SIG-M5 (cell line): ENCODE measurements around the gene THG1L.
"Not testable (repeated sequence)": the region's sequence is repeated elsewhere in the genome, so short reads cannot be mapped to it uniquely, and the experiment has no call there.

Experiments used
- DNase-seq: peaks from one replicate; lab custom pipeline; 2025; lab: John Stamatoyannopoulos, UW

The THG1L gene

GRCh38 chr5:157731272-157732129 lies at the start of gene THG1L:
Gene THG1L (plus strand): TSS chr5:157731420. CDS start chr5:157731441, 21 bp downstream.
- DNase-seq = peak; percentile 80

- no peak for DNase-seq
Measured at GRCh38 chr5:157682257-157682656, 49.0 kb upstream of the THG1L start.

- not testable (repeated sequence) for DNase-seq
Measured at GRCh38 chr5:157686276-157687197, 44.7 kb upstream of the THG1L start.

- DNase-seq = no peak
Measured at GRCh38 chr5:157687198-157687554, 44.0 kb upstream of the THG1L start.

DNA sequence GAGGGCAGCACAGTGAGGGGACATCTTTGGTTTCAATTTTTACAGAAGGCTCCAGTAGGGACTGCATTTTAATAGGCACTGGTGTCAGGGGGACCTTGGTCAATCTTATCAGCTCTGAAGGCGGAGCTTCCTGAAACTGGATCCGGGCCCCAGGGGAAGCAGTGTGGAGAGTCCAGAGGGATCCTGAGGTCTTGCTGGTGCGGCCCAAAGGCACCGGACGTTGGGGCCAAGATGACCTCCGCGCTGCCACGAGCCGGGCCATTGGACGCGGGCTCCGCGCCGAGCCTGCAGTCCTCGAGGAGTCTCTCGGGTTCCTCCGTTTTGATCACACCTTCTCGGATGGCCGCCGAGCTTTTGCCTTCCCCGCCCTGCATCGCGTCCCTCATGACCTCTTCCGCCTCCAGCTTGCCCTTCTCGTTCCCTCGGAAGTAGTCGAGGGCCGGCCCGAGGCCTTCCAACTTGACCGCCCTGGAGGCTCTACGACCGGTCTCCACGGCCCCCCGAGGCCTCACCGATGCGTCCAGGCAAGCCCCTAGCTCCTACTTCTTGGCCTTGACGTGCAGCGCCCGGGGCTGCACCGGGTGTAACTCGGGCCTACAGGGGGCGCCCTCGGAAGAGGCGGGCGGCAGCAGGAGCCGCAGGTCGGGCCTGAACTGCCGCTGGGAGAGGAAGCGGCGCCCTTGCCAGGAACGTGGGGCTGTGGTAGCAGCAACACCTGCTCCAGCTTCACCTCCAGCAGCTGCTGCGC lies 41.1 kb upstream of the THG1L start:
- no peak for DNase-seq

- no peak for DNase-seq
Measured at GRCh38 chr5:157690690-157691433, 40.4 kb upstream of the THG1L start.

- not testable (repeated sequence) for DNase-seq
Measured at GRCh38 chr5:157693816-157694215, 37.4 kb upstream of the THG1L start.

DNA sequence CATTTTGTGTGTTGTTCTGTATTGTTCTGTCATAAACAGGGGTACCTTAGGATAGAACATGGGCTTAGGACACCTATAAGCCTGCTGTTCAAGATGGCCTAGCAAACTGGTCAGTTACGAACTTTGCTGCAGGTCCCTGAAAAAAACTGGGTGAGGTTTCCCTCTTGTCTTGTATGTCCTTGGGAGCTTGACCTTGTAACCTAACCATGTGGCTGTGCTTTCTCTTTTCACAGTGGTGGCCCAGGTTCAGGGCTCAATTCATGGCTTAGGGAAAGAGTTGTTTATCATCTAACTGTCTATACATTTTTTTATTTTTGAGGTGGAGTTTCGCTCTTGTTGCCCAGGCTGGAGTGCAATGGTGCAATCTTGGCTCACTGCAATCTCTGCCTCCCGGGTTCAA lies 35.1 kb upstream of the THG1L start:
- not testable (repeated sequence) for DNase-seq

- DNase-seq = not testable (repeated sequence)
Measured at GRCh38 chr5:157698674-157699073, 32.5 kb upstream of the THG1L start.

GRCh38 chr5:157703736-157704135 lies 27.5 kb upstream of the THG1L start:
- no peak for DNase-seq

DNA sequence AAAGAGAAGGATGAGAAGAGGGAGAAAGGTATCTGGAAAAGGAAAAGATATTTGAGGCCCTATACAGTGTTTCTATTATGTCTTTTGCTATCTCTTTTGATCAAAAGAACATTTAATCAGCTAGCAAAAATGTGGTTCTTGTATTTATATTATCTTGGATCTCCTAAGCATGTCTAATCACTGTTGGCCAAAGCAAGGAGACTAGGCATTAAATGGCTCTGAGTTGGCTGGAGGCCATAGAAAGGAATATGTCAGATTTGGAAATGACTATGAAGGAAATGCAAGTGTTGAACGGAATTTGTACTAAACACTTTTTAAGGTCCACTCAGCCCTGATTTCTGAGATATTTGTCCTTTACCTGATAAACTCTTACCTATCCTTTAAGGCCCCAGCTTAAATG lies 22.4 kb upstream of the THG1L start:
- no peak for DNase-seq

GRCh38 chr5:157709346-157709745 lies 21.9 kb upstream of the THG1L start:
- DNase-seq = no peak

- DNase-seq = no peak
Measured at GRCh38 chr5:157710431-157710830, 20.8 kb upstream of the THG1L start.

DNA sequence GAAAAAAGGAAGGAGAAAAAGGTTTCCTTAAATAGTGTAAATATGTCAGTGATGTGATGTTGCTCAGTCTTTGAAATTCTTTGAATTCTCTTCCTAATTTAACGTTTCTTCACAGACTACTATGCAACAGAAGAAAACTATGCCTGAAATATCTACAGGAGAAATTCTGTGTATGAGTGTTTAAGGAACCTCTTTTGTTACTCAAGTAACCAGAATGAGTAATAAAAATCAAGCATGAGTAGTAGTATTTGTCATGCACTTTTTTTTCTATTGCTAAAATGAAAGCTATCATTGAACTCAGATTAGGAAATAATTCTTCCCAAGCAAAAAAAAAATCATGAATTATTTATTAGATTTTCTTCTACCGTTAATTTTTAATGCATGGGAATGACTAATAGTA lies 20.3 kb upstream of the THG1L start:
- no peak for DNase-seq

DNA sequence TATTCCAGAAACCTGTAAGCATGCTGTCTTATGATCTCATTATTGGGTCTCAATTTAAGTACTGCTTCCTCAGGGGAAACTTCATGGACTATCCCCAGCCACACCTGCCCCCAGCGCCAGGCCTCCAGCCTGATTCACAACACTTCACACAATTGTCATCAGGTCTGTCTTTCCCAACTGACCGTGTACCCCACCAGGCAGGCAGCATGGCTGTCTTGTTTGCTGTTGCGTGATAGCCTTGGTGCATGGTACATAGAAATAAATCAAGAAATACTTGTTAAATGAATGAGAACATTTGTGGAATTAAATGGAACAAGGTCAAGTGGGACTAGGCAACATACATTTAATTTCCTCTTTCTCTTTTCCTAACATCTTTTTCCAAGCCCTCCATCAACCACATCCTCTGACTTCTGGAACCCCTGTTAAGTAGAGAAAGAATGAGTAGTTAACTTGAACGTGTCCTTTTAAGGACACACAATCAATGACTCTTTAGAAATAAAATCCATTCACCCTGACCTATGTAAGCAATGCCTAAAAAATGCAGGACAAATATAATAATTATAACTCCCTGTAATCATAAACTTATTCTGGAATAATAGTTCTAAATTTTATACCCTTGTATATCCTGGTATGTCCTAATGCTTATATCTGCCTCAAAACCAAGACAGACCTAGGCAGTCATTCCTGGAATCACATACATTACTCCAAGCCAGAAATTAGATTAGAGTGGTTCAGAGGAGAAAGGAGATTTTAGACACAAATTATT lies 17.2 kb upstream of the THG1L start:
- no peak for DNase-seq

- no peak for DNase-seq
Measured at GRCh38 chr5:157714596-157714864, 16.7 kb upstream of the THG1L start.

- DNase-seq = no peak
Measured at GRCh38 chr5:157718519-157718918, 12.7 kb upstream of the THG1L start.

GRCh38 chr5:157719245-157719644 lies 12.0 kb upstream of the THG1L start:
- no peak for DNase-seq

- DNase-seq = no peak
Measured at GRCh38 chr5:157721159-157721558, 10.1 kb upstream of the THG1L start.

GRCh38 chr5:157722895-157723294 lies 8.3 kb upstream of the THG1L start:
- DNase-seq = not testable (repeated sequence)

DNA sequence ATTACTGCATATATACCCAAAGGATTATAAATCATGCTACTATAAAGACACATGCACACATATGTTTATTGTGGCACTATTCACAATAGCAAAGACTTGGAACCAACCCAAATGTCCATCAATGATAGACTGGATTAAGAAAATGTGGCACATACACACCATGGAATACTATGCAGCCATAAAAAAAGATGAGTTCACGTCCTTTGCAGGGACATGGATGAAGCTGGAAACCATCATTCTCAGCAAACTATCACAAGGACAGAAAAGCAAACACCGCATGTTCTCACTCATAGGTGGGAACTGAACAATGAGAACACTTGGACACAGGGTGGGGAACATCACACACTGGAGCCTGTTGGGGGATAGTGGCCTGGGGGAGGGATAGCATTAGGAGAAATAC lies 4.6 kb upstream of the THG1L start:
- DNase-seq = not testable (repeated sequence)
